ENCODE measurements around the gene IGSF5. TPM values are rescaled to one million over a fixed set of nuclear protein-coding genes. Genes with fewer than 3 reads are reported as not detected.

The IGSF5 gene
- total and polyA plus RNA-seq, 2 donors (not counting 1 experiment from before 2014, with no cell fraction given), result not detected

- no peaks in the 10 kb centered on the region for H3K36me3 ChIP-seq (replicated peaks in 1 of 2; ENCODE audit: control extremely low read depth in 1 of 2, control insufficient read depth in 1 of 2, extremely low read depth in 1 of 2, insufficient read depth in 2 of 2, low read length in 1 of 2)
- no peak overlapping the region for H3K4me3 ChIP-seq (ENCODE audit: control extremely low read depth in 1 of 5, extremely low read depth in 1 of 5, insufficient read depth in 1 of 5, low read depth in 2 of 5, low read length in 4 of 5)
- DNase-seq (no peak), ATAC-seq (ENCODE audit: low read depth) (no peak)
- H3K4me1 ChIP-seq (ENCODE audit: control insufficient read depth in 2 of 2, insufficient read depth in 2 of 2, low read length in 2 of 2), result no peaks in the 10 kb centered on the region
- Mint-ChIP-seq H3K9me3 (ENCODE audit: insufficient read depth) (no peaks in the 10 kb centered on the region), H3K4me1 (no peaks in the 10 kb centered on the region), H3K4me3 (no peak overlapping the region), H3K27me3 (no peaks in the 10 kb centered on the region), H3K27ac (no peak overlapping the region)
- no peak overlapping the region for H3K9ac ChIP-seq (ENCODE audit: low read length)
- peaks cover 0 to 8% (median 0%) of the 10 kb centered on the region in 3 donors for H3K9me3 ChIP-seq (ENCODE audit: control extremely low read depth in 1 of 3, control insufficient read depth in 2 of 3, insufficient read depth in 1 of 3, low read length in 2 of 3)
- intact Hi-C loops (cut with micrococcal nuclease), result no loop called here
- H3K27ac ChIP-seq (ENCODE audit: low read length in 2 of 2), result no peak overlapping the region
- H3K4me2 ChIP-seq (replicated peaks; ENCODE audit: low read depth, low read length, poor library complexity, severe bottlenecking), result no peak overlapping the region
- CTCF ChIA-PET, result no interaction called here
- no peaks in the 10 kb centered on the region for H4K20me1 ChIP-seq (ENCODE audit: control insufficient read depth, insufficient read depth, low read length, poor library complexity, severe bottlenecking)
- no peak for TF ChIP-seq EZH2 (IDR thresholded peaks at IDR 0.05; ENCODE audit: borderline replicate concordance, insufficient read depth, low read depth, low read length, poor library complexity, severe bottlenecking)
- no peak for TF ChIP-seq CTCF (IDR thresholded peaks at IDR 0.05)
- no CpG with 5 or more reads among the region's 4 CpGs for WGBS (ENCODE audit: insufficient coverage)
- H2AFZ ChIP-seq (ENCODE audit: insufficient read depth, low read depth, low read length, poor library complexity, severe bottlenecking), result no peak overlapping the region
- POLR2A ChIA-PET, result no interaction called here
- H3K27me3 ChIP-seq (replicated peaks in 1 of 4; ENCODE audit: control extremely low read depth in 1 of 4, control insufficient read depth in 3 of 4, insufficient read depth in 4 of 4, low read length in 3 of 4), result no peaks in the 10 kb centered on the region
- no peaks in the 10 kb centered on the region for H3K79me2 ChIP-seq (ENCODE audit: control insufficient read depth, insufficient read depth, low read length)
Measured at GRCh38 chr21:39837861-39838359, 92.9 kb downstream of the IGSF5 start.

- H3K9ac ChIP-seq (ENCODE audit: low read length), result no peak overlapping the region
- no peaks in the 10 kb centered on the region for H3K36me3 ChIP-seq (replicated peaks in 1 of 2; ENCODE audit: control extremely low read depth in 1 of 2, control insufficient read depth in 1 of 2, extremely low read depth in 1 of 2, insufficient read depth in 2 of 2, low read length in 1 of 2)
- Mint-ChIP-seq H3K27ac (no peak overlapping the region), H3K4me1 (no peaks in the 10 kb centered on the region), H3K9me3 (ENCODE audit: insufficient read depth) (no peaks in the 10 kb centered on the region), H3K4me3 (no peak overlapping the region), H3K27me3 (no peaks in the 10 kb centered on the region)
- no peaks in the 10 kb centered on the region for H3K79me2 ChIP-seq (ENCODE audit: control insufficient read depth, insufficient read depth, low read length)
- no peak overlapping the region for H3K27ac ChIP-seq (ENCODE audit: low read length in 2 of 2)
- peaks cover 0 to 11% (median 0%) of the 10 kb centered on the region in 3 donors for H3K9me3 ChIP-seq (ENCODE audit: control extremely low read depth in 1 of 3, control insufficient read depth in 2 of 3, insufficient read depth in 1 of 3, low read length in 2 of 3)
- intact Hi-C loops (cut with micrococcal nuclease), result no loop called here
- H3K4me3 ChIP-seq (ENCODE audit: control extremely low read depth in 1 of 5, extremely low read depth in 1 of 5, insufficient read depth in 1 of 5, low read depth in 2 of 5, low read length in 4 of 5), result no peak overlapping the region
- H4K20me1 ChIP-seq (ENCODE audit: control insufficient read depth, insufficient read depth, low read length, poor library complexity, severe bottlenecking), result no peaks in the 10 kb centered on the region
- POLR2A ChIA-PET, result no interaction called here
- TF ChIP-seq EZH2 (IDR thresholded peaks at IDR 0.05; ENCODE audit: borderline replicate concordance, insufficient read depth, low read depth, low read length, poor library complexity, severe bottlenecking) (no peak), CTCF (IDR thresholded peaks at IDR 0.05) (no peak)
- WGBS (ENCODE audit: insufficient coverage), result 79% methylated on average over 18 of the region's 22 CpGs
- CTCF ChIA-PET, result no interaction called here
- H3K4me1 ChIP-seq (ENCODE audit: control insufficient read depth in 2 of 2, insufficient read depth in 2 of 2, low read length in 2 of 2), result no peaks in the 10 kb centered on the region
- no peaks in the 10 kb centered on the region for H3K27me3 ChIP-seq (replicated peaks in 1 of 4; ENCODE audit: control extremely low read depth in 1 of 4, control insufficient read depth in 3 of 4, insufficient read depth in 4 of 4, low read length in 3 of 4)
- no peak overlapping the region for H3K4me2 ChIP-seq (replicated peaks; ENCODE audit: low read depth, low read length, poor library complexity, severe bottlenecking)
- ATAC-seq (ENCODE audit: low read depth) (no peak), DNase-seq (no peak)
- no peak overlapping the region for H2AFZ ChIP-seq (ENCODE audit: insufficient read depth, low read depth, low read length, poor library complexity, severe bottlenecking)
Measured at GRCh38 chr21:39840373-39841097, 95.6 kb downstream of the IGSF5 start.
